Breast epithelium (tissue), 4 donors: Measurements from ENCODE around the gene CLNK. TPM values are rescaled to one million over a fixed set of nuclear protein-coding genes. Genes with fewer than 3 reads are reported as not detected.

Experiments used
- DNase-seq, 2 donors: peaks; one replicate each; pipeline ENCODE4 v3.0.0-alpha.2; 2019; ENCODE audit warnings: low spot score in 2 of 2
- H3K27ac ChIP-seq, 2 donors: fragments of 200-600 bp; sonication (generic) in 1 of 2; one replicate each; pipeline ENCODE4 v1.5.1; 2016 to 2019; ENCODE audit warnings: mild to moderate bottlenecking in 1 of 2
- H3K27me3 ChIP-seq, 2 donors: fragments of 200-600 bp; sonication (generic) in 1 of 2; one replicate each; pipeline versions ENCODE4 v1.5.1 to v1.6.0; 2017 to 2019; ENCODE audit warnings: control low read depth in 1 of 2, mild to moderate bottlenecking in 1 of 2
- H3K36me3 ChIP-seq: fragments of 200-600 bp; one replicate; pipeline ENCODE4 v1.5.1; 2019
- H3K4me1 ChIP-seq, 2 donors: fragments of 200-600 bp; sonication (generic); one replicate each; pipeline ENCODE4 v1.5.1; 2016 to 2019; ENCODE audit warnings: control low read depth in 1 of 2
- H3K4me3 ChIP-seq, 3 donors: fragments of 200-600 bp; sonication (generic); 1 replicate in 2 of 3; 2 replicates in 1 of 3; pipeline ENCODE4 v1.5.1; 2016 to 2019; ENCODE audit warnings: mild to moderate bottlenecking in 3 of 3, moderate library complexity in 2 of 3
- H3K9me3 ChIP-seq, 2 donors: fragments of 200-600 bp; sonication (generic) in 1 of 2; one replicate each; pipeline ENCODE4 v1.5.1; 2016 to 2019; ENCODE audit warnings: control low read depth in 1 of 2
- CTCF ChIP-seq, 3 donors: fragments of 450-650 bp; IDR thresholded peaks; one replicate each; pipeline ENCODE4 v1.5.1; 2016 to 2017; ENCODE audit warnings: antibody characterized with exemption in 3 of 3, mild to moderate bottlenecking in 3 of 3, moderate library complexity in 3 of 3
- POLR2A ChIP-seq: fragments of 450-650 bp; IDR thresholded peaks from one replicate; pipeline ENCODE4 v1.6.1; 2016; ENCODE audit warnings: antibody characterized with exemption, mild to moderate bottlenecking, moderate library complexity
- POLR2AphosphoS5 ChIP-seq, 3 donors: sonication (generic); formaldehyde crosslinking; IDR thresholded peaks; one replicate each; pipeline ENCODE4 v1.6.1; 2017; ENCODE audit warnings: antibody characterized with exemption in 3 of 3
- intact Hi-C: fragments of 100-400 bp; cut with DNase I; formaldehyde crosslinking; loops from one replicate; pipeline ENCODE4 v1.15.1; 2023; ENCODE audit warnings: low total_unique reads
- total RNA-seq, 3 donors: library from RNA; depleted of rRNA; stranded (reverse); fragments of >200 nt; gene quantifications; one replicate each; pipeline ENCODE4 v1.1.0, GENCODE V29; 2016

Gene CLNK
- total RNA-seq, 3 donors from 2014 or later: under 0.01 TPM; not detected in 2

- Histone ChIP-seq H3K4me3 (no peak overlapping the region), H3K36me3 (no peaks in the 10 kb centered on the region), H3K9me3 (no peaks in the 10 kb centered on the region), H3K27me3 (no peaks in the 10 kb centered on the region), H3K4me1 (no peaks in the 10 kb centered on the region), H3K27ac (no peak overlapping the region)
- TF ChIP-seq CTCF (IDR thresholded peaks at IDR 0.05): no peak
- no peak for TF ChIP-seq POLR2AphosphoS5 (IDR thresholded peaks at IDR 0.05)
- TF ChIP-seq POLR2A: no peak
- no peak for DNase-seq
- intact Hi-C loops: no loop called here
These were observed 94.8 kb downstream of the CLNK start for GRCh38 chr4:10589799-10590198.

- Histone ChIP-seq H3K9me3 (no peaks in the 10 kb centered on the region), H3K4me1 (no peaks in the 10 kb centered on the region), H3K36me3 (no peaks in the 10 kb centered on the region), H3K27ac (no peak overlapping the region), H3K4me3 (no peak overlapping the region), H3K27me3 (no peaks in the 10 kb centered on the region)
- intact Hi-C loops: no loop called here
- TF ChIP-seq CTCF (IDR thresholded peaks at IDR 0.05) (no peak), POLR2AphosphoS5 (IDR thresholded peaks at IDR 0.05) (no peak), POLR2A (no peak)
- no peak for DNase-seq
These were observed 95.2 kb downstream of the CLNK start for GRCh38 chr4:10589321-10589720.

GRCh38 chr4:10587697-10588096 is 96.9 kb downstream of the CLNK start:
- no peaks in the 10 kb centered on the region for H3K9me3 ChIP-seq
- no peak overlapping the region for H3K4me3 ChIP-seq
- no peaks in the 10 kb centered on the region for H3K27me3 ChIP-seq
- no peak for DNase-seq
- no peak overlapping the region for H3K27ac ChIP-seq
- intact Hi-C loops: no loop called here
- no peaks in the 10 kb centered on the region for H3K36me3 ChIP-seq
- no peaks in the 10 kb centered on the region for H3K4me1 ChIP-seq
- TF ChIP-seq POLR2A (no peak), CTCF (IDR thresholded peaks at IDR 0.05) (no peak), POLR2AphosphoS5 (IDR thresholded peaks at IDR 0.05) (no peak)

- H3K9me3 ChIP-seq: no peaks in the 10 kb centered on the region
- TF ChIP-seq POLR2A (no peak), CTCF (IDR thresholded peaks at IDR 0.05) (no peak), POLR2AphosphoS5 (IDR thresholded peaks at IDR 0.05) (no peak)
- no peaks in the 10 kb centered on the region for H3K27me3 ChIP-seq
- no peak for DNase-seq
- no peaks in the 10 kb centered on the region for H3K36me3 ChIP-seq
- H3K4me3 ChIP-seq: no peak overlapping the region
- no peaks in the 10 kb centered on the region for H3K4me1 ChIP-seq
- intact Hi-C loops: no loop called here
- no peak overlapping the region for H3K27ac ChIP-seq
These were observed 97.3 kb downstream of the CLNK start for GRCh38 chr4:10587296-10587695.

GRCh38 chr4:10584042-10584441 is 100.5 kb downstream of the CLNK start:
- H3K27me3 ChIP-seq: no peaks in the 10 kb centered on the region
- DNase-seq: no peak
- no peaks in the 10 kb centered on the region for H3K36me3 ChIP-seq
- no peaks in the 10 kb centered on the region for H3K9me3 ChIP-seq
- H3K4me1 ChIP-seq: no peaks in the 10 kb centered on the region
- intact Hi-C loops: no loop called here
- H3K4me3 ChIP-seq: peak overlapping the region in 2 of 3 donors; percentile 17 to 53
- TF ChIP-seq POLR2AphosphoS5 (IDR thresholded peaks at IDR 0.05) (no peak), CTCF (IDR thresholded peaks at IDR 0.05) (no peak), POLR2A (no peak)
- H3K27ac ChIP-seq: no peak overlapping the region
